Mucosa of stomach (tissue), 1 donor: ENCODE results near the gene SNIP1.
"Not testable (repeated sequence)": the region's sequence is repeated elsewhere in the genome, so short reads cannot be mapped to it uniquely, and the experiment has no call there.

ENCODE experiments used
- H3K27me3 ChIP-seq: one replicate; pipeline ENCODE4 v1.7.0; 2013; ENCODE audit warnings: mild to moderate bottlenecking, low read length; ENCODE audit not compliant: control insufficient read depth, insufficient read depth
- H3K36me3 ChIP-seq: one replicate; pipeline ENCODE4 v1.7.0; 2013; ENCODE audit warnings: low read length; ENCODE audit not compliant: control insufficient read depth, insufficient read depth
- H3K4me1 ChIP-seq: one replicate; pipeline ENCODE4 v1.7.0; 2013; ENCODE audit warnings: mild to moderate bottlenecking, low read length; ENCODE audit not compliant: control insufficient read depth, insufficient read depth
- H3K4me3 ChIP-seq: one replicate; pipeline ENCODE4 v1.7.0; 2013; ENCODE audit warnings: low read length
- H3K9ac ChIP-seq: one replicate; pipeline ENCODE4 v1.7.0; 2013; ENCODE audit warnings: mild to moderate bottlenecking, low read length, moderate library complexity
- H3K9me3 ChIP-seq: one replicate; pipeline ENCODE4 v1.7.0; 2013; ENCODE audit warnings: mild to moderate bottlenecking, low read length, moderate library complexity; ENCODE audit not compliant: control insufficient read depth
- donor health status: Pancreatic carcinoma.

Gene SNIP1

GRCh38 chr1:37553927-37554808, at the start of gene SNIP1:
SNIP1 (minus strand) TSS chr1:37554293; CDS start chr1:37554229, 64 bp downstream.
- Histone ChIP-seq H3K36me3 (no peaks in the 10 kb centered on the region), H3K27me3 (no peaks in the 10 kb centered on the region), H3K4me3 (peak within 1 kb of the TSS; percentile 78), H3K4me1 (peaks cover 16% of the 10 kb centered on the region), H3K9ac (peak within 1 kb of the TSS; percentile 90), H3K9me3 (no peaks in the 10 kb centered on the region)

- H3K4me3 ChIP-seq, result no peak overlapping the region
- no peak overlapping the region for H3K9ac ChIP-seq
- no peaks in the 10 kb centered on the region for H3K9me3 ChIP-seq
- H3K27me3 ChIP-seq, result peaks cover 4% of the 10 kb centered on the region
- H3K4me1 ChIP-seq, result no peaks in the 10 kb centered on the region
- H3K36me3 ChIP-seq, result no peaks in the 10 kb centered on the region
These were observed 48.9 kb upstream of the SNIP1 start for GRCh38 chr1:37602750-37603694.

- no peak overlapping the region for H3K4me3 ChIP-seq
- H3K9ac ChIP-seq, result no peak overlapping the region
- H3K4me1 ChIP-seq, result peaks cover under 1% of the 10 kb centered on the region
These were observed 47.3 kb upstream of the SNIP1 start for GRCh38 chr1:37601441-37601840.

GRCh38 chr1:37599940-37600339, 45.8 kb upstream of the SNIP1 start:
- Histone ChIP-seq H3K4me3 (no peak overlapping the region), H3K27me3 (no peaks in the 10 kb centered on the region), H3K36me3 (no peaks in the 10 kb centered on the region)

More at GRCh38 chr1:37601441-37601840, 47.3 kb upstream of the SNIP1 start:
- Histone ChIP-seq H3K9me3 (no peaks in the 10 kb centered on the region), H3K27me3 (no peaks in the 10 kb centered on the region), H3K36me3 (no peaks in the 10 kb centered on the region)

GRCh38 chr1:37596182-37596667, 42.1 kb upstream of the SNIP1 start:
- H3K4me1 ChIP-seq, result peaks cover 13% of the 10 kb centered on the region
- H3K9me3 ChIP-seq, result no peaks in the 10 kb centered on the region
- peak overlapping the region; percentile 75 for H3K9ac ChIP-seq
- H3K36me3 ChIP-seq, result no peaks in the 10 kb centered on the region
- H3K27me3 ChIP-seq, result no peaks in the 10 kb centered on the region
- peak overlapping the region; percentile 64 for H3K4me3 ChIP-seq

More at GRCh38 chr1:37599940-37600339, 45.8 kb upstream of the SNIP1 start:
- Histone ChIP-seq H3K9me3 (no peaks in the 10 kb centered on the region), H3K9ac (no peak overlapping the region), H3K4me1 (peaks cover 8% of the 10 kb centered on the region)

- H3K4me3 ChIP-seq, result peak within 1 kb of the TSS; percentile 64
- no peaks in the 10 kb centered on the region for H3K9me3 ChIP-seq
- peaks cover 13% of the 10 kb centered on the region for H3K4me1 ChIP-seq
- no peaks in the 10 kb centered on the region for H3K36me3 ChIP-seq
- no peaks in the 10 kb centered on the region for H3K27me3 ChIP-seq
- peak within 1 kb of the TSS; percentile 75 for H3K9ac ChIP-seq
These were observed 41.5 kb upstream of the SNIP1 start, which contains the start of gene GNL2 for GRCh38 chr1:37595440-37596181. GNL2 (minus strand) TSS chr1:37595937; CDS start chr1:37595822, 115 bp downstream.

GRCh38 chr1:37593726-37594125, 39.6 kb upstream of the SNIP1 start:
- H3K36me3 ChIP-seq, result no peaks in the 10 kb centered on the region
- H3K4me3 ChIP-seq, result no peak overlapping the region
- no peak overlapping the region for H3K9ac ChIP-seq
- no peaks in the 10 kb centered on the region for H3K9me3 ChIP-seq
- H3K4me1 ChIP-seq, result peaks cover 13% of the 10 kb centered on the region
- no peaks in the 10 kb centered on the region for H3K27me3 ChIP-seq

- H3K4me3 ChIP-seq, result no peak overlapping the region
- H3K9me3 ChIP-seq, result no peaks in the 10 kb centered on the region
- no peaks in the 10 kb centered on the region for H3K4me1 ChIP-seq
- no peaks in the 10 kb centered on the region for H3K36me3 ChIP-seq
- H3K9ac ChIP-seq, result no peak overlapping the region
- H3K27me3 ChIP-seq, result no peaks in the 10 kb centered on the region
These were observed 34.8 kb upstream of the SNIP1 start for GRCh38 chr1:37588939-37589338.

- H3K9me3 ChIP-seq, H3K4me3 ChIP-seq, H3K27me3 ChIP-seq, H3K4me1 ChIP-seq, H3K9ac ChIP-seq, H3K36me3 ChIP-seq: not testable (repeated sequence)
These were observed 30.5 kb upstream of the SNIP1 start for GRCh38 chr1:37584544-37584943.

GRCh38 chr1:37575692-37576091, 21.6 kb upstream of the SNIP1 start:
- H3K9ac ChIP-seq, result no peak overlapping the region

GRCh38 chr1:37574834-37575480, 20.9 kb upstream of the SNIP1 start:
- H3K36me3 ChIP-seq, result peaks cover 12% of the 10 kb centered on the region

More at GRCh38 chr1:37575692-37576091, 21.6 kb upstream of the SNIP1 start:
- H3K9me3 ChIP-seq, result no peaks in the 10 kb centered on the region
- no peaks in the 10 kb centered on the region for H3K27me3 ChIP-seq
- H3K4me1 ChIP-seq, result no peaks in the 10 kb centered on the region
- H3K4me3 ChIP-seq, result no peak overlapping the region
- H3K36me3 ChIP-seq, result peaks cover 12% of the 10 kb centered on the region

More at GRCh38 chr1:37574834-37575480, 20.9 kb upstream of the SNIP1 start:
- Histone ChIP-seq H3K4me3 (no peak overlapping the region), H3K9ac (no peak overlapping the region), H3K9me3 (no peaks in the 10 kb centered on the region), H3K27me3 (no peaks in the 10 kb centered on the region), H3K4me1 (no peaks in the 10 kb centered on the region)
